Neutrophil (primary cell): ENCODE results near the gene ASB15.

Experiments
- H3K27ac ChIP-seq: fragments of 200-600 bp; sonication (generic); 2 replicates; pipeline ENCODE4 v1.5.1; 2016; ENCODE audit warnings: mild to moderate bottlenecking, moderate library complexity
- H3K27me3 ChIP-seq: fragments of 200-600 bp; sonication (generic); 2 replicates; pipeline ENCODE4 v1.6.0; 2016; ENCODE audit warnings: mild to moderate bottlenecking
- H3K36me3 ChIP-seq: fragments of 200-600 bp; sonication (generic); 2 replicates; pipeline ENCODE4 v1.5.1; 2017
- H3K4me1 ChIP-seq, 2 experiments: fragments of 200-600 bp in 1 of 2; sonication (generic) in 1 of 2; 1 replicate in 1 of 2; 2 replicates in 1 of 2; pipeline versions ENCODE4 v1.5.1 to v1.6.1; 2013 to 2016; ENCODE audit warnings: low read depth in 1 of 2, low read length in 1 of 2, mild to moderate bottlenecking in 1 of 2, moderate library complexity in 1 of 2; ENCODE audit not compliant: control insufficient read depth in 1 of 2, insufficient read depth in 1 of 2
- H3K4me3 ChIP-seq, 2 experiments: fragments of 200-600 bp in 1 of 2; sonication (generic) in 1 of 2; 1 replicate in 1 of 2; 2 replicates in 1 of 2; pipeline ENCODE4 v1.5.1; 2013 to 2016; ENCODE audit warnings: low read depth in 1 of 2, low read length in 1 of 2, mild to moderate bottlenecking in 1 of 2, moderate library complexity in 1 of 2
- H3K9me3 ChIP-seq: fragments of 200-600 bp; sonication (generic); 2 replicates; pipeline ENCODE4 v1.5.1; 2016
- CTCF ChIP-seq: fragments of 200-600 bp; sonication (generic); IDR thresholded peaks from 2 replicates; pipeline ENCODE4 v1.5.1; 2016; ENCODE audit warnings: antibody characterized with exemption

The ASB15 gene

DNA sequence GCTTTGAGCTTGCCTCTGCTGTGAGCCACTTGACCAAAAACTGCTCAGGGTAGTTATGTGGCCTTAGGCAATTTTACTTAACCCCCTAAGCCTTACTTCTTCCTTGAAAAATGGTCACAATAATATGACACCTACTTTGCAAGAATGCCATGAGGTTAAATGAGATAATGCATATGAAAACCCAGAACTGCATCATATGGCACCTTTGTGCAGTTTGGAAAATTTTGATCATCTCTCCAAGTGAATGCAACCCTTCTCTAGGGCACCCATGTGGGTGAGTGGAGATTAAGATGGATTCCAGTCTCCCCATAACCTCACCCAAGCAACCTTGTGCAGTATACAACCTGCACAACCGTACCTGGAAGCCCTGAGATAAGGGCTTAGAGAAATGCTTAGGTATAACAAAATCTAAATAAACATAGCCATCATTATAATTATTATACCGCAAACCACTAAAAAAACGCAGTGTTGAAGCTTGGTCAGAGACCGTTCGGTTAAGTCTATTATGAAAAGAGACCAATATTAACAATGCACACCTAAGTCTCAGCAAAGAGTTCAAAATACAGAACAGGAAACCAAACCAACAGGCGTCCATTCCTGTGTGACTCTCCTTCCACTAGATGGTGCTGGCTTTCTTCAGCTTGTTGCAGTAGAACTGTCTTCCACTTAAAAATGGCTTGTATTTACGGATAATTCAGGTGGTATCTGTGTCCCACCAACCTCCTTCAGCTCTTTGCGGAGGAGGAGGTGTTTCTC, 21.0 kb upstream of the ASB15 start:
- H3K9me3 ChIP-seq, result no peaks in the 10 kb centered on the region
- no peak for TF ChIP-seq CTCF
- no peaks in the 10 kb centered on the region for H3K36me3 ChIP-seq
- H3K4me1 ChIP-seq, result no peaks in the 10 kb centered on the region
- H3K27ac ChIP-seq, result no peak overlapping the region
- no peak overlapping the region for H3K4me3 ChIP-seq
- peaks cover 62% of the 10 kb centered on the region for H3K27me3 ChIP-seq

DNA sequence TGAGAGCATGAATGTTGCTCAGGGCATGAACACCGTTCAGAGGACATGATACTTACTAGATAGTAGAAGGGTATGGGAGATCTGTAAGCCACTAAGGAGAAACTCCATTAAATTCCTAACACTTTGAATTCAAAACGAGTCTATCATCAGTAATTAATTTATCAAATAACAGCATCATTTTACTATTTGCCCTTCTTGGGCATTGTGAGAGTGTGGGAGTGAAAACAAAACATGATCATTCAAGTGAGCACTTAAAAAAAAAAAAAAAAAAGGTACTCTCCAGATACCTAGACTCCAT, 20.5 kb upstream of the ASB15 start:
- Histone ChIP-seq H3K9me3 (no peaks in the 10 kb centered on the region), H3K27ac (no peak overlapping the region), H3K4me1 (no peaks in the 10 kb centered on the region), H3K4me3 (no peak overlapping the region), H3K36me3 (no peaks in the 10 kb centered on the region), H3K27me3 (peaks cover 62% of the 10 kb centered on the region)
- no peak for TF ChIP-seq CTCF

DNA sequence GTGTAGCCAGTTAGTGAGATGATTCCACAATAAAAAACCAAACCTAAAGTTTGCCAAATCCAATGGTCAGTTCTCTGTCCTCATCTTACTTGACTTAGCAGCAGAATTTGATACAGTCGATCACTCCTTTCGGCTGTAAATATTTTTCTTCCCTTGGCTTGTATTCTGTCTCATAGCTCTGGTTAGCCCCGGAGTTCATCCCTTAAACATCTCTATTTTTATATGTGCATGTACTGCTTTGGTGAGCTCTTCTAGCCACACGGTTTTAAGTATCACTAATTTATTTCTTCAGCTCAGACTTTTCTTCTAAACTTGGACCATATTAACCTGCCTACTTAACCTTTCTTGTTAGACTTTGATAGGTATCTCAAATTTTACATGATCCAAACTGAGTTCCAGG, 17.8 kb upstream of the ASB15 start:
- TF ChIP-seq CTCF, result no peak
- Histone ChIP-seq H3K36me3 (no peaks in the 10 kb centered on the region), H3K27ac (no peak overlapping the region), H3K4me3 (no peak overlapping the region), H3K9me3 (no peaks in the 10 kb centered on the region), H3K4me1 (no peaks in the 10 kb centered on the region), H3K27me3 (peaks cover 37% of the 10 kb centered on the region)

- no peak overlapping the region for H3K27ac ChIP-seq
- no peaks in the 10 kb centered on the region for H3K9me3 ChIP-seq
- H3K27me3 ChIP-seq, result peaks cover 7% of the 10 kb centered on the region
- no peaks in the 10 kb centered on the region for H3K36me3 ChIP-seq
- no peak overlapping the region for H3K4me3 ChIP-seq
- no peaks in the 10 kb centered on the region for H3K4me1 ChIP-seq
- TF ChIP-seq CTCF, result no peak
Observed at GRCh38 chr7:123588376-123588775, 13.2 kb upstream of the ASB15 start.

- Histone ChIP-seq H3K4me1 (no peaks in the 10 kb centered on the region), H3K4me3 (no peak overlapping the region), H3K27ac (no peak overlapping the region), H3K9me3 (no peaks in the 10 kb centered on the region), H3K27me3 (no peaks in the 10 kb centered on the region), H3K36me3 (no peaks in the 10 kb centered on the region)
- no peak for TF ChIP-seq CTCF
Observed at GRCh38 chr7:123594813-123595241, 6.8 kb upstream of the ASB15 start.
